Measurements from ENCODE around the gene EMD.
"Not testable (repeated sequence)": the region's sequence is repeated elsewhere in the genome, so short reads cannot be mapped to it uniquely, and the experiment has no call there.

The EMD gene

DNA sequence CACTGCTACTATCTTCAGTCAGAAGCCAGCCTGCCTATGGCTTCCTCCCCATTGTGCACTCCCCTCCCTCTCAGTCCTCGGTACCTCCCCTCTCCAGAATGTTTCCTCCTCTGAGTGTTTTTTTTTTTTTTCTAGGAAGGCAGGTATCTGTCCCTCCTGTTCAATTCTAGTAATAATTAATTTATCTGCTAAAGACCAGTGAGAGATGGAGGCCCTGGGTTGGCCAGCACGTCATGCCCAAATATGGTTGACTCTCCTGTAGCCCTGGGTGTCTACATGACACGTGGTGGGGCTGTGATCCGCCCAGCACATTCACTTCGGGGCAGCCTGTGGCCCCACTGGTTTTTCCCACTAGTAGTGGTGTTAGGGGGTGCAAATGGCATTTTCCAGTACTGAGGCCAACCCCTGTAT, 6.5 kb upstream of the EMD start:
- peak; percentile 74 for DNase-seq

DNA sequence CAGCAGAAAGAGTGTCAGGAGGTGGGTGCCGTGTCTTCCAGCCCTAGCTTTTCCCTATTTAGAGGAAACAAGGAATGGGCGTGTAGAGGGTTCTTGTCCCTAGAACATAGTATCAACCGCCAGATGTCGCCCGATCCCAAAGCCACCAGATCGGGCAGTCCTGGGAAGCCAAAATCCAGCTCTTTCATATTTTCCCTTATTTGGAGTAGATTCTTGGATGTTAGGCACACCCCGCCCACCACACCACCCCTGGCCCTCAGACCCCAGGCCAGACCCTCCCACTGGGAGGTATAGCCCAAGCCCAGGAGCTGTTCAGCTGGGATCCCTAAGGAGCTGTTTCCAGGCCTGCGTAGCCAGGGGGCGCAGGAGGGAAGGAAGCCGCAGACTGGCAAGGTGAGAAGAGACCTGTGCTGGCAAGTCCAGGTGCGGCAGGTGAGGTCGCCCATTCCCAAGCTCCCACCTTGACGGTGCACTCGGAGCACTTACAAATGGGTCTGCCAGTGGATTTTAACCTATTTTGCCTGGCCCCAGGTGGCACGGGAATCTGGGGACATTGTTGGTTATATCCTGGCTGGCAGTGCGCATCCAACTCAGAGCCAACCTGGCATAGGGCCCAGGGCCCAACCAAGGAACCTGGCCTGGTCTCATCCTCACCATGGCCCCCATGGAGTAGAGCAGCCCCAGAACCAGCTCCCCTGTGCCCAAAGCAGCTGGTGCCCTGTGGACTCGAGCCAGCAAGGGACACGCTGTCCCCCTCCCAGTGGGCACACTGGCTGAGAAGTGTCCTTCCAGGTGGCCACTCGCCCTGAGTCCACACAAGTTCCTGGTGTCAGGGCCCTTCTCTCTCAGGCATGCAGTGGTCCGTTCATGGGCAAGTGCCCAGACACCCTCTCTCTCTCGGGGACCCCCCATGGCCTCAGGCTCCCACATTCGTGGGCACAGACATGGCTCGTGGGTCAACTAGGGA, 5.5 kb upstream of the EMD start:
- peak; percentile 92 for DNase-seq

- peak; percentile 69 for DNase-seq
Measured at GRCh38 chrX:154374313-154375155, 4.6 kb upstream of the EMD start, which contains the start of gene FLNA. Gene FLNA, minus strand, starts transcription at chrX:154374634. Its CDS starts 3,389 bp downstream, at chrX:154371245.

DNA sequence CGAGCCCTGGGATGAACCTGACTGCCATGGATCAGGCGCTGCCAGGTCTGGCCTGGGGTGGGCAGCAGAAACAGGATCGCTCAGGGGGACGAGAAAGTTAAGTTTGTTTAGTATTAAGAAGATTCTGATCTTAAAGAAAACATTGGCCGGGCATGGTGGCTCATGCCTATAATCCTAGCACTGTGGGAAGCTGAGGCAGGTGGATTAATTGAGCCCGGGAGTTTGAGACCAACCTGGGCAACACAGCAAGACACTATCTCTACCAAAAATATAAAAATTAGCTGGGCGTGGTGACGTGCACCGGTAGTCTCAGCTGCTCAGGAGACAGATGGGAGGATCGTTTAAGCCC, 4.0 kb upstream of the EMD start:
- no peak for DNase-seq

DNA sequence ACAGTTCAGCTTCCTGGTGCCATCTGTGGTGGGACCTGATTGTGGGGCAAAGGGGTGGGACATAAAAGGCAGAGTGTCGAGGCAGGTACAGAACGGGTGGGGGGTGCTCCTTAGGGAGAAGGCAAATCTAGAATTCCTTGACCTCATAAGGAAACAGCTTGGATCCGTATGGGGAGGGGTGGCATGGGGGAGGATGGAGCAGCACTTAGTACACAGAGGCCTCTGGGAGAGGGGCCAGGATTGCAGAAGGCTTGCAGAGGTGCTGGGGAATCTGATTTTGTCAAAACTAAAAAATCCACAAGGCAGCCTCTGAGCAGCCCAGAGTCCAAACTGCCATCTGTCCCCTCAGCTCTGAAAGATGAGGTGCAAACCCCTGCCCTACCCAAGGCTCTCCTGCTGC, 2.3 kb upstream of the EMD start:
- peak; percentile 45 for DNase-seq

GRCh38 chrX:154378059-154378798, 866 bp upstream of the EMD start:
- DNase-seq = peak; percentile 60

GRCh38 chrX:154379569-154379951, 465 bp downstream of the EMD start:
- DNase-seq = no peak

DNA sequence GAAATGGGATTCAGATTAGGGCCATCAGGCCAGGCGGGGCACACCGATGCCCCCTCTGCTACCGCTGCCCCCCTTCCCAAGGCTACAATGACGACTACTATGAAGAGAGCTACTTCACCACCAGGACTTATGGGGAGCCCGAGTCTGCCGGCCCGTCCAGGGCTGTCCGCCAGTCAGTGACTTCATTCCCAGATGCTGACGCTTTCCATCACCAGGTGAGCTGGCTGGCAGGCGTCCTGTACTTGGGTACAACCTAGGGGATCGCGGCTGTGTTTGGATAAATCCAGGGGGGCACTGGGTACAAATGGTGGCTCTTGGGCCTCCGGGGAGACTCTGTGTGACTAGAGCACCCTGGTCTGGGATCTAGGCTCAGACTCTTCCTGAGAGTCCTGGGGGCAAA, 1.1 kb downstream of the EMD start:
- DNase-seq = no peak

GRCh38 chrX:154380787-154381186, 1.7 kb downstream of the EMD start:
- no peak for DNase-seq

DNA sequence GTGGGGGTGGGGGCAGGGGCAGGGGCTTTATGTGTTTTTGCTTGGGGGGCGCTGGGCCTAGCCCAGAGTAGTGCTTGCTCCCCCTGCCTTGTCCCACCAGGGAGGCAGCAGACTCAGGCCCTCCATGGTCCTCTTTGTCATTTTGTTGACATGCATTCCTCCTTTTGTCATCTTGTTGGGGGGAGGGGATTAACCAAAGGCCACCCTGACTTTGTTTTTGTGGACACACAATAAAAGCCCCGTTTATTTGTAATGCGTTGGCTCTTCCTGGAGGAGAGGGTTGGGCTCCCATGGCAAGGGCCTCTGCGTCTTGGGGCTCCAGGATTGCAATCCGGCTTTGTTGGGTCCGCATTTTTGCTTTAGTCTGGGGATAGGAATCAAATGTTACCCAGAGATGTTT, 2.2 kb downstream of the EMD start:
- no peak for DNase-seq

- DNase-seq = no peak
Measured at GRCh38 chrX:154382483-154383069, 3.5 kb downstream of the EMD start.

- no peak for DNase-seq
Measured at GRCh38 chrX:154383359-154384283, 4.5 kb downstream of the EMD start.

GRCh38 chrX:154384284-154384892, 5.3 kb downstream of the EMD start:
- DNase-seq = no peak

GRCh38 chrX:154388094-154388493, 9.0 kb downstream of the EMD start:
- DNase-seq = not testable (repeated sequence)

DNA sequence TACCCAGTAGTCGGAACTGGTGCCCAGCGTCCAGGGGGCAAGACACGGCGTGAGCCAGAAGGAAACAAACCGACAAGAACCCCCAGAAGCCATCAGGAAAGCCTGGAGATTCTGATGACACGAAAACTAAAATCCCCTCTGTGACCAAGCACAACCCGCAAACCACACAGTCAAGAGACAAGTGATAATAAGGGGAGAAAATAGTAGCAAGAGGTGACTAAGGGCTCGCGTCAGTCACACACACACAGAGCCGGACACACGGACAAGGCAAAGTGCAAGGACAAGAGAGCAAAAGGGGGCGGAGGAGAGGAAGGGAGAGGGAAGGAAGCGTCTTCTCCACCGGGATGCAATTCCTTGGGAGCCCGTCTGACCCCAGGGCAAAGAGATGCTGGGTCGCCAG, 9.6 kb downstream of the EMD start:
- not testable (repeated sequence) for DNase-seq

GRCh38 chrX:154389812-154390747, 11.0 kb downstream of the EMD start:
- DNase-seq = not testable (repeated sequence)

- DNase-seq = not testable (repeated sequence)
Measured at GRCh38 chrX:154396363-154396762, 17.3 kb downstream of the EMD start.

- peak; percentile 65 for DNase-seq
Measured at GRCh38 chrX:154396973-154397887, 18.1 kb downstream of the EMD start.
